Measurements from ENCODE around the gene PITX1. TPM values are rescaled to one million over a fixed set of nuclear protein-coding genes. Genes with fewer than 3 reads are reported as not detected.

PITX1 gene
- total and polyA plus RNA-seq, 9 donors: 0.11 to 3.1 (median 0.51) TPM; not detected in 1

DNA sequence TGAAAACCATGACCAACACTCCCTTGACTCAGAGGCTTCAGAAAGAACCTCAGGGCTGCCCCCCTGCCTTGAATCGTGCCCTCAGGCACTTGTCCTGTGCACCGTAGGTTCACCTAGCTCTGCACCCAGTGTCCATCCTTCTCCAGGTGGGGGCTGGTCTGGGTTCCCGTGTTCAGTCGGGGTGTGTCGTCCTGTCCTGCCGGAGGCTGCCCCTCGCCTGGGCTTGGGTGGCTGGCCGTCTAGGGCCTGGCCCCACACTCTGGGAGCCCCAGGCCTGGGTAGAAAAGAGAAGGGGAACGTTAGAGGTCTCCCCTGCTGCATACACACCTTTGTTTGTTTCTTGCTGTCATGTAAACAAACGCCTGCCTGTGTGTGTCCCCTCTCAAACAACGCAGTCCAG, 37.0 kb downstream of the PITX1 start:
- 81 to 84% (median 83%) methylated on average over 11 of the region's 11 CpGs for WGBS, 3 donors
- Histone ChIP-seq H3K9me3 (no peaks in the 10 kb centered on the region), H3K4me1 (ENCODE audit: insufficient read depth) (no peaks in the 10 kb centered on the region), H3K4me3 (no peak overlapping the region), H3K27ac (no peak overlapping the region), H3K27me3 (no peaks in the 10 kb centered on the region), H3K36me3 (no peaks in the 10 kb centered on the region)
- no peak for DNase-seq
- intact Hi-C loops (cut with DNase I): no loop called here
- TF ChIP-seq POLR2A (IDR thresholded peaks at IDR 0.05) (no peak), CTCF (IDR thresholded peaks at IDR 0.05) (no peak), EP300 (IDR thresholded peaks at IDR 0.05) (no peak)

DNA sequence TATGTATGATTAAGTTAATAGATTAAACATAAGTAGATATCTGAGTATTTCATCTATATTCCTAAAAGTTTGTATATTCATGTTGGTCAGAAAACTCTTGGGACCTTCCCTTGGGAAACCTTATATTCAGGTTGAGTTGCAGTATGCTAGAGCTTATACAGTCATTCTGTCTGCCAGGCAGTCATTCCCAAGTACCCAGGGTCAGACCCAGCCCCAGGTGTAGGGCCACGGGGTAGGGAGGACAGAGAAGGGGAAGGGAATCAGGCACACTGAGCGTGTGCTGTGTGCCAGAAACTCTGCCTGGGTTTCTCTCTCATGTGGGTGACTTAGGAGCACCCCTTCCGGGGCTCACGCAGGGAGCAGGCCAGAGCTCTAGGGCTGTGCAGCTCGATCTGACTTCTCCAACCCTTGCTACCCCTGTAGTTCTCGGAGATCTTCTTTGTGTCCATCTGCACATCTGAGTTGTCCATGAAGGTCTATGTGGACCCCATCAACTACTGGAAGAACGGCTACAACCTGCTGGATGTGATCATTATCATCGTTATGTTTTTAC, 38.1 kb downstream of the PITX1 start:
- no peak overlapping the region for H3K27ac ChIP-seq
- 90 to 95% (median 90%) methylated on average over 8 of the region's 8 CpGs for WGBS, 3 donors
- no peak for TF ChIP-seq EP300 (IDR thresholded peaks at IDR 0.05)
- no peak for TF ChIP-seq POLR2A (IDR thresholded peaks at IDR 0.05)
- TF ChIP-seq CTCF (IDR thresholded peaks at IDR 0.05): no peak
- H3K27me3 ChIP-seq: no peaks in the 10 kb centered on the region
- no peak overlapping the region for H3K4me3 ChIP-seq
- DNase-seq: no peak
- H3K9me3 ChIP-seq: no peaks in the 10 kb centered on the region
- no peaks in the 10 kb centered on the region for H3K36me3 ChIP-seq
- no peaks in the 10 kb centered on the region for H3K4me1 ChIP-seq (ENCODE audit: insufficient read depth)
- intact Hi-C loops (cut with DNase I): no loop called here

DNA sequence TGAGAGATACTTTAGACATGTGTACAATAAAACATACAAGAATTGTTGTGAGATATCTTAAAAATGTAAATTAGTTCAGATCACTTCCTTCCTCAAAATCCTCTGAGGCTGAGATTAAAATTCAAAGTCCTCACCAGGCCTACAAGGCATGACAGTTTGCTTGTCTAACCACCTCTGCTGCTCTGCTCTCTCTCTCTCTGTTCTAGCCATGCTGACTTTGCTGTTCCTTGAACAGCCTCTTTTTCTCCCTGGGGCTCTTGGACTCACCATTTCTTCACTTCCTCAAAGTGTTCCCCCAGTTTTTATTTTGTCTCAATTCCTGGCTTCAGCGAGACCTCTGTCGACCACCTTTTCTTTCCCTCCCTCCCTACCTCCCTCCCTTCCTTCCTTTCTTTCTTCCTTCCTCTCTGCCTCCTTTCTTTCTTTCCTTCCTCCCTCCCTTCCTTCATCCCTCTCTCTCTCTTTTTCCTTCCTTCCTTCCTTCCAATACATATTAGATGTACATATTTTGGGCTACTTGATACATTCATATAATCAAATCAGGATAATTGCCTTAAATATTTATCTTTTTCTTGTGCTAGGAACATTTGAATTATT, 39.4 kb downstream of the PITX1 start:
- DNase-seq: no peak
- no peaks in the 10 kb centered on the region for H3K27me3 ChIP-seq
- intact Hi-C loops (cut with DNase I): no loop called here
- no peaks in the 10 kb centered on the region for H3K4me1 ChIP-seq (ENCODE audit: insufficient read depth)
- no peaks in the 10 kb centered on the region for H3K9me3 ChIP-seq
- no peaks in the 10 kb centered on the region for H3K36me3 ChIP-seq
- H3K27ac ChIP-seq: no peak overlapping the region
- TF ChIP-seq POLR2A (IDR thresholded peaks at IDR 0.05) (no peak), CTCF (IDR thresholded peaks at IDR 0.05) (no peak)
- WGBS, 3 donors: 71 to 83% (median 73%) methylated on average over 2 of the region's 2 CpGs
- no peak overlapping the region for H3K4me3 ChIP-seq

GRCh38 chr5:134993161-134993560, 40.9 kb downstream of the PITX1 start:
- H3K36me3 ChIP-seq: no peaks in the 10 kb centered on the region
- no peaks in the 10 kb centered on the region for H3K9me3 ChIP-seq
- no peak overlapping the region for H3K27ac ChIP-seq
- H3K4me1 ChIP-seq (ENCODE audit: insufficient read depth): no peaks in the 10 kb centered on the region
- no peak for TF ChIP-seq CTCF (IDR thresholded peaks at IDR 0.05)
- WGBS, 3 donors: 93 to 95% (median 95%) methylated on average over 2 of the region's 2 CpGs
- no peaks in the 10 kb centered on the region for H3K27me3 ChIP-seq
- H3K4me3 ChIP-seq: no peak overlapping the region
- intact Hi-C loops (cut with DNase I): no loop called here
- DNase-seq: no peak

Measured in ovary (tissue), 9 donors.